Activated B cell treated with CpG ODN at 0.5 μM for 24 hours (primary cell): Measurements from ENCODE around the gene AKT2. TPM values are rescaled to one million over a fixed set of nuclear protein-coding genes. Genes with fewer than 3 reads are reported as not detected.

ENCODE experiments used
- ATAC-seq: fragments of 200-7000 bp; cut with Tn5 transposase; one replicate; pipeline ENCODE4 v1.10.0; 2021; ENCODE audit warnings: low read depth, mild to moderate bottlenecking, moderate library complexity
- CTCF ChIA-PET: fragments of 350-600 bp; sonication (Branson Sonifier 250); formaldehyde crosslinking; loops from one replicate; lab custom pipeline; 2021; ENCODE audit warnings: antibody characterized with exemption; lab: Charles Lee
- POLR2A ChIA-PET: fragments of 350-600 bp; sonication (Branson Sonifier 250); formaldehyde crosslinking; loops from one replicate; lab custom pipeline; 2021; ENCODE audit warnings: antibody characterized with exemption; lab: Charles Lee
- DNase-seq: peaks from one replicate; pipeline ENCODE4 v3.0.0; 2022
- H3K27ac Mint-ChIP-seq: one replicate; pipeline ENCODE4 v1.8.0; 2020; ENCODE audit warnings: mixed read lengths
- H3K27me3 Mint-ChIP-seq: one replicate; pipeline ENCODE4 v1.8.0; 2021; ENCODE audit warnings: mixed read lengths
- H3K36me3 Mint-ChIP-seq: one replicate; pipeline ENCODE4 v1.8.0; 2021; ENCODE audit warnings: low read depth, mixed read lengths
- H3K4me1 Mint-ChIP-seq: one replicate; pipeline ENCODE4 v1.8.0; 2021; ENCODE audit warnings: mixed read lengths
- H3K4me3 Mint-ChIP-seq: one replicate; pipeline ENCODE4 v1.8.0; 2020; ENCODE audit warnings: mild to moderate bottlenecking, mixed read lengths
- H3K9me3 Mint-ChIP-seq: one replicate; pipeline ENCODE4 v1.8.0; 2020; ENCODE audit warnings: mixed read lengths
- intact Hi-C: fragments of 100-400 bp; cut with micrococcal nuclease; formaldehyde crosslinking; loops from one replicate; pipeline ENCODE4 v1.15.1; 2024
- total RNA-seq: library from RNA; stranded (reverse); gene quantifications from 2 replicates; pipeline ENCODE4 v1.2.3, GENCODE V29; 2022
- TF ChIP-seq, protein P1 (sequence below): fragments of 200-600 bp; IDR thresholded peaks from one replicate; pipeline ENCODE4 v1.8.0; 2022; ENCODE audit warnings: antibody characterized with exemption, mild to moderate bottlenecking

The AKT2 gene
- total RNA-seq, 1 donor from 2014 or later, result 176 TPM

DNA sequence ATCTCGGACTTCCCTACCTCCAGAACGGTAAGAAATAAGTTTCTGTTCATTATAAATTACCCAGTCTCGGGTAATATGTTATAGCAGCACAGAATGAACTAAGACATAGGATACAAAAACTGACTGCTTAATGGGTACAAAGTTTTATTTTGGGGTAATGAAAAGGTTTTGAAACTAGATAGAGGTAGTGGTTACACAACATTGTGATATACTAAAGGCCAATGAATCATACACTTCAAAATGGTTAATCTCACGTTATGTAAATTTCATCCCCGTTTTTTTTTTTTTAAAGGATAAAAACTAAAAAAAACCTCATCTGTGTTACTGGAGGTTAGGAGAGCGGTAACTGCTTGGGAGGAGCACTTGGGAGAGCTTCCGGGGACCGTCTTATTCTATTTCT, 23.5 kb downstream of the AKT2 start:
- no peaks in the 10 kb centered on the region for H3K27me3 Mint-ChIP-seq
- peaks cover 29% of the 10 kb centered on the region for H3K4me1 Mint-ChIP-seq
- ATAC-seq (no peak), DNase-seq (no peak)
- H3K36me3 Mint-ChIP-seq, result peaks cover 56% of the 10 kb centered on the region
- no peaks in the 10 kb centered on the region for H3K9me3 Mint-ChIP-seq
- TF ChIP-seq, protein P1, sequence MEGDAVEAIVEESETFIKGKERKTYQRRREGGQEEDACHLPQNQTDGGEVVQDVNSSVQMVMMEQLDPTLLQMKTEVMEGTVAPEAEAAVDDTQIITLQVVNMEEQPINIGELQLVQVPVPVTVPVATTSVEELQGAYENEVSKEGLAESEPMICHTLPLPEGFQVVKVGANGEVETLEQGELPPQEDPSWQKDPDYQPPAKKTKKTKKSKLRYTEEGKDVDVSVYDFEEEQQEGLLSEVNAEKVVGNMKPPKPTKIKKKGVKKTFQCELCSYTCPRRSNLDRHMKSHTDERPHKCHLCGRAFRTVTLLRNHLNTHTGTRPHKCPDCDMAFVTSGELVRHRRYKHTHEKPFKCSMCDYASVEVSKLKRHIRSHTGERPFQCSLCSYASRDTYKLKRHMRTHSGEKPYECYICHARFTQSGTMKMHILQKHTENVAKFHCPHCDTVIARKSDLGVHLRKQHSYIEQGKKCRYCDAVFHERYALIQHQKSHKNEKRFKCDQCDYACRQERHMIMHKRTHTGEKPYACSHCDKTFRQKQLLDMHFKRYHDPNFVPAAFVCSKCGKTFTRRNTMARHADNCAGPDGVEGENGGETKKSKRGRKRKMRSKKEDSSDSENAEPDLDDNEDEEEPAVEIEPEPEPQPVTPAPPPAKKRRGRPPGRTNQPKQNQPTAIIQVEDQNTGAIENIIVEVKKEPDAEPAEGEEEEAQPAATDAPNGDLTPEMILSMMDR, result no peak
- ChIA-PET CTCF (no interaction called here), POLR2A (interaction anchor here (0.6 kb wide), 1 partner anchor 1835 kb away, joined by 4 read pairs; the partner anchor contains the start of gene RASGRP4)
- no peak overlapping the region for H3K27ac Mint-ChIP-seq
- no peak overlapping the region for H3K4me3 Mint-ChIP-seq
- intact Hi-C loops, result no loop called here

DNA sequence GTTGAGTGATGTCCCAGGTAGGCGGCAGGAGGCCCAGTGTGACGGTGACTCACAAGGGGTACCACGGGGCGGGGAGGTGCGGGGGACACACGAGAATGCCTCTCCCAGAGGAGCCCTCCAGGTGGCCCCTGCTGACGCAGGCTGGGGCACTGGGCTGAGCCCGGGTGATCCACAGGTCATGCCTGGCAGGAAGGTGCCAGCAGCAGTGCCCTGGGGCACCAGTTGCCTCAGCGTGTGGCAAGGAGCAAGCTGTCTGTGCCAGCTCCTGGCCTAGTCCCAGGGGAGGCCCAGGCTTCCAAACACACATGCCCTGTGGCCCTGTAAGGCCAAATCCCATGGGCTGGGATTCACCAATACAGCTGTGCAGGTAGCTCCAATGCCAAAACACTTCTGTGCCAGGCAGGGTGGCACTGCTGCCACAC, 28.0 kb downstream of the AKT2 start:
- no peak overlapping the region for H3K27ac Mint-ChIP-seq
- H3K9me3 Mint-ChIP-seq, result no peaks in the 10 kb centered on the region
- peaks cover 25% of the 10 kb centered on the region for H3K4me1 Mint-ChIP-seq
- ATAC-seq (peak; percentile 47), DNase-seq (no peak)
- TF ChIP-seq, protein P1, result no peak
- intact Hi-C loops, result no loop called here
- H3K27me3 Mint-ChIP-seq, result no peaks in the 10 kb centered on the region
- peaks cover 63% of the 10 kb centered on the region for H3K36me3 Mint-ChIP-seq
- ChIA-PET CTCF (no interaction called here), POLR2A (interaction anchor here (0.9 to 1.1 kb wide), 2 partner anchors 24 to 29 kb away, joined by 4 read pairs; no protein-coding TSS in a partner anchor)
- H3K4me3 Mint-ChIP-seq, result no peak overlapping the region

DNA sequence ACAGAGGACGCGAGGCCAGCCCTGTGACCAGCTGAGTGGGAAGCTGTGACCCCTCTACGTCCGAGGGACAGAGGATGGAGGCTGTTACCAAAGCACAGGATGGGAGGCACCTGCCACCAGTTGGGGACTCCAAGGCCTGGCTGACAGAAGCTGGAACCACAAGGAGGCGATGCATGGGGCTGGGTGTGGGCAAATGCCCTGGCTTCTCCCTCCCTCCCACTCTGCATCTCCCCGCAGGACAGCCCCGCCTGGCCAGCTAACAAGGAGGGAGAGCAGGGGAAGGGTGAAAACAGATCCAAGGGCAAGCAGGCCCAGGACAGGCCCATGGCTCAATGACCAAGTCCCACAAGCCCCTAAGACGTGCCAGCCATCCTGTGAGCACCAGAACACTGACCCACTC, 28.6 kb downstream of the AKT2 start:
- POLR2A ChIA-PET, result interaction anchor here (1.1 kb wide), 1 partner anchor 25 kb away, joined by 4 read pairs; no protein-coding TSS in a partner anchor
- H3K27ac Mint-ChIP-seq, result no peak overlapping the region

DNA sequence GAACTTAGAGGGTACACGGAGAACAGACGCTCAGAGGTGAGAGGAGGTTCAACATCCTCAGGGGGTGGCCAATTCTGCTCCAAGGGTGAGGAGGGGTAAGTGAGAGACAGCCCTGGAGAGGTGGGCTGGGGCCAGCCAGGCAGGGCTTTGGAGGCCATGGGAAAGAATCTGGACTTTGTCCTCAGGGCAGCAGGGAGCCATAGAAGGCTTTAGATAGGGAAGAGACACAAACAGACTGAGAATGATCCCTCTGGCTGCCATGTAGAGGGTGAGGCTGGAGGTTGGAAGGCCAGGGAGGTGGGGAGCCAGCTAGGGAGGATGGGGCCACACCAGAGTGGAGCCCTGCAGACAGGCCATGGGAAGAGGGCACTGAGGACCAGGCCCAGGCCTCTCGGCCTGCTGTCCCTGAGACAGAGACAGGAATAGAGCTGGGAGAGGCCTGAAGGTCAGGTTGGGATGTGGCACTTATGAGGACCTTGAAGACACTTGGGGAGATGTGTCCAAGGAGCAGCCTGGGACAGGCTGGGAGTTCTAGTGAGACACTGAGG, 29.5 kb downstream of the AKT2 start:
- H3K4me3 Mint-ChIP-seq, result no peak overlapping the region
- ChIA-PET POLR2A (no interaction called here), CTCF (no interaction called here)
- ATAC-seq (no peak), DNase-seq (no peak)
- no peaks in the 10 kb centered on the region for H3K27me3 Mint-ChIP-seq
- TF ChIP-seq, protein P1, result no peak
- intact Hi-C loops, result no loop called here
- H3K36me3 Mint-ChIP-seq, result peaks cover 64% of the 10 kb centered on the region
- H3K4me1 Mint-ChIP-seq, result peaks cover 22% of the 10 kb centered on the region
- no peaks in the 10 kb centered on the region for H3K9me3 Mint-ChIP-seq
- no peak overlapping the region for H3K27ac Mint-ChIP-seq

More for the DNA sequence above, 28.6 kb downstream of the AKT2 start:
- DNase-seq (no peak), ATAC-seq (no peak)
- CTCF ChIA-PET, result no interaction called here
- peaks cover 63% of the 10 kb centered on the region for H3K36me3 Mint-ChIP-seq
- TF ChIP-seq, protein P1, result no peak
- H3K4me3 Mint-ChIP-seq, result no peak overlapping the region
- H3K9me3 Mint-ChIP-seq, result no peaks in the 10 kb centered on the region
- H3K4me1 Mint-ChIP-seq, result peaks cover 25% of the 10 kb centered on the region
- intact Hi-C loops, result no loop called here
- H3K27me3 Mint-ChIP-seq, result no peaks in the 10 kb centered on the region

DNA sequence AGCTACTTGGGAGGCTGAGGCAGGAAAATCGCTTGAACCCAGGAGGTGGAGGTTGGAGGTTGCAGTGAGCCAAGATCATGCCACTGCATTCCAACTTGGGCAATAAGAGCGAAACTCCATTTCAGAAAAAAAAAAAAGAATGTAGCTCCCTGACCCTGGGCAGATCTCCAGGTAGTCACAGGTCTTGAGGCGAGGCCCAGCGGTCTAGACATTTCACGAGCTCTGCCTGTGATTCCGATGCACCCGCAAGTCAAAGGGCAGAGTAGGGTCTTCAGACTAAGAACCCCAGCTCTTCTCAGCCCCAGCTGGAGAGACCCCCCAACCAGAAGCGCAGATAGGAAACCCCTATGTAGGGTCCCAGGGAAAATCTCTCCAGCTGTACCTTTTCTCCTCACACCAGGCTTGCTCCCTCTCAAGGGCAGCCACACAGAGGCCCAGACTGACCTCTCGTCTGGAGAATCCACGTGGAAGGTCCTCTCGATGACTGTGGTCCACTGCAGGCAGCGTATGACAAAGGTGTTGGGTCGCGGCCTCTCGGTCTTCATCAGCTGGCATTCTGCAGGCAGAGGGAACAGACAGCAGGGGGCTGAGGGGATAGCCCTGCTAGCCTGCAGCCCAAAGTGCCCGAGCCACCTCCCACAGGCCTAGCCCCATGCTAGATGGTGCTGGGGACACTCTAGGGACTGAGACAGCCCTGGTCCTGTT, 30.3 kb downstream of the AKT2 start:
- Mint-ChIP-seq H3K27ac (no peak overlapping the region), H3K4me1 (peaks cover 17% of the 10 kb centered on the region), H3K36me3 (peaks cover 70% of the 10 kb centered on the region), H3K27me3 (no peaks in the 10 kb centered on the region), H3K9me3 (no peaks in the 10 kb centered on the region), H3K4me3 (no peak overlapping the region)
- ATAC-seq (no peak), DNase-seq (no peak)
- intact Hi-C loops, result no loop called here
- ChIA-PET POLR2A (interaction anchor here (0.6 kb wide), 1 partner anchor 165 kb away, joined by 3 read pairs; no protein-coding TSS in a partner anchor), CTCF (no interaction called here)
- TF ChIP-seq, protein P1, result no peak
